IMR-90 (cell line): ENCODE results near the gene TENM3. TPM values are rescaled to one million over a fixed set of nuclear protein-coding genes. Genes with fewer than 3 reads are reported as not detected.
A peak's percentile ranks its signal among the peaks of the same experiment; 100 is the strongest.

ENCODE experiments used
- ATAC-seq: fragments of 200-7000 bp; cut with Tn5 transposase; 2 replicates; pipeline ENCODE4 v1.9.1; 2020; ENCODE audit warnings: low read depth, mild to moderate bottlenecking, moderate library complexity
- BruUV-seq: library from RNA; stranded (reverse); fragments of 400-500 nt; replicated peaks from 2 replicates; lab custom pipeline; 2021; lab: Mats Ljungman, UMichigan
- CTCF ChIA-PET: fragments of 300-600 bp; formaldehyde crosslinking; extraction: SDS; loops from one replicate; lab custom pipeline; 2021; ENCODE audit warnings: antibody characterized with exemption; lab: Yijun Ruan, JAX
- POLR2A ChIA-PET: fragments of 300-600 bp; sonication (Branson Sonifier 250); formaldehyde crosslinking; loops from one replicate; lab custom pipeline; 2022; ENCODE audit warnings: antibody characterized with exemption; ENCODE audit not compliant: unreplicated experiment; lab: Charles Lee
- DNase-seq: peaks from one replicate; pipeline ENCODE4 v3.0.0; 2013
- H2AFZ ChIP-seq: replicated peaks from 2 replicates; pipeline ENCODE3; 2013; ENCODE audit warnings: low read length, mild to moderate bottlenecking; ENCODE audit not compliant: poor library complexity
- H2AK5ac ChIP-seq: 2 replicates; pipeline ENCODE4 v1.6.1; 2013; ENCODE audit warnings: low read depth, low read length, inconsistent platforms
- H2AK9ac ChIP-seq: replicated peaks from 2 replicates; pipeline ENCODE3; 2013; ENCODE audit warnings: mild to moderate bottlenecking, low read depth, low read length, moderate library complexity; ENCODE audit not compliant: poor library complexity
- H2BK120ac ChIP-seq: 2 replicates; pipeline ENCODE4 v1.6.1; 2013; ENCODE audit warnings: low read depth, low read length, inconsistent platforms
- H2BK15ac ChIP-seq: 3 replicates; pipeline ENCODE4 v1.6.1; 2013; ENCODE audit warnings: low read depth, low read length, inconsistent platforms
- H2BK20ac ChIP-seq: 2 replicates; pipeline ENCODE4 v1.6.1; 2013; ENCODE audit warnings: low read depth, mild to moderate bottlenecking, inconsistent platforms, low read length, moderate library complexity
- H2BK5ac ChIP-seq: 2 replicates; pipeline ENCODE4 v1.6.1; 2013; ENCODE audit warnings: mild to moderate bottlenecking, low read depth, low read length, inconsistent platforms; ENCODE audit not compliant: poor library complexity, severe bottlenecking
- H3K14ac ChIP-seq: replicated peaks from 2 replicates; pipeline ENCODE4 v1.6.1; 2013; ENCODE audit warnings: low read depth, low read length, inconsistent platforms
- H3K18ac ChIP-seq: 2 replicates; pipeline ENCODE4 v1.6.1; 2013; ENCODE audit warnings: low read depth, low read length, control low read depth
- H3K23ac ChIP-seq: 2 replicates; pipeline ENCODE4 v1.6.1; 2013; ENCODE audit warnings: low read depth, low read length, inconsistent platforms
- H3K27ac ChIP-seq: 2 replicates; pipeline ENCODE4 v1.5.1; 2013; ENCODE audit warnings: mild to moderate bottlenecking, control low read depth, low read length; ENCODE audit not compliant: insufficient read depth
- H3K27me3 ChIP-seq: 2 replicates; pipeline ENCODE4 v1.6.1; 2013; ENCODE audit warnings: low read length; ENCODE audit not compliant: control insufficient read depth, insufficient read depth
- H3K36me3 ChIP-seq: 2 replicates; pipeline ENCODE4 v1.6.1; 2013; ENCODE audit warnings: low read length, mixed read lengths; ENCODE audit not compliant: control insufficient read depth, insufficient read depth
- H3K4ac ChIP-seq: 2 replicates; pipeline ENCODE4 v1.6.1; 2013; ENCODE audit warnings: low read depth, low read length, inconsistent platforms
- H3K4me1 ChIP-seq: 2 replicates; pipeline ENCODE4 v1.6.1; 2013; ENCODE audit warnings: low read length, mixed read lengths; ENCODE audit not compliant: control insufficient read depth, insufficient read depth
- H3K4me2 ChIP-seq: 2 replicates; pipeline ENCODE4 v1.6.1; 2013; ENCODE audit warnings: low read depth, mild to moderate bottlenecking, control low read depth, low read length, moderate library complexity
- H3K4me3 ChIP-seq: 2 replicates; pipeline ENCODE4 v1.5.1; 2013; ENCODE audit warnings: low read depth, mild to moderate bottlenecking, control low read depth, low read length, moderate library complexity; ENCODE audit not compliant: insufficient read depth
- H3K56ac ChIP-seq: 2 replicates; pipeline ENCODE4 v1.6.1; 2013; ENCODE audit warnings: low read length, inconsistent platforms; ENCODE audit not compliant: insufficient read depth; ENCODE audit errors: extremely low read depth
- H3K79me1 ChIP-seq, 2 experiments: 2 replicates each; pipeline ENCODE4 v1.6.1; 2013; ENCODE audit warnings: low read length in 2 of 2, inconsistent platforms in 1 of 2, low read depth in 1 of 2
- H3K9ac ChIP-seq: 2 replicates; pipeline ENCODE4 v1.6.1; 2013; ENCODE audit warnings: low read depth, low read length, control low read depth
- H3K9me1 ChIP-seq: 2 replicates; pipeline ENCODE4 v1.6.1; 2013; ENCODE audit warnings: low read length, inconsistent platforms; ENCODE audit not compliant: insufficient read depth
- H3K9me3 ChIP-seq: 2 replicates; pipeline ENCODE4 v1.6.1; 2013; ENCODE audit warnings: low read length; ENCODE audit not compliant: control insufficient read depth, insufficient read depth
- H4K20me1 ChIP-seq: 2 replicates; pipeline ENCODE4 v1.6.1; 2013; ENCODE audit warnings: low read length, inconsistent platforms; ENCODE audit not compliant: insufficient read depth
- H4K5ac ChIP-seq: 2 replicates; pipeline ENCODE4 v1.6.1; 2013; ENCODE audit warnings: mild to moderate bottlenecking, low read depth, low read length, control low read depth
- H4K8ac ChIP-seq, 2 experiments: 2 replicates each; pipeline ENCODE4 v1.6.1; 2013; ENCODE audit warnings: low read depth in 2 of 2, low read length in 2 of 2, control low read depth in 1 of 2, inconsistent platforms in 1 of 2
- H4K91ac ChIP-seq: 2 replicates; pipeline ENCODE4 v1.6.1; 2013; ENCODE audit warnings: low read depth, low read length, inconsistent platforms; ENCODE audit not compliant: insufficient read depth
- BHLHE40 ChIP-seq: fragments of 150-350 bp; IDR thresholded peaks from 2 replicates; pipeline ENCODE4 v1.6.1; 2016; ENCODE audit warnings: mild to moderate bottlenecking, low read depth, low read length
- CEBPB ChIP-seq: IDR thresholded peaks from 2 replicates; pipeline ENCODE4 v1.6.1; 2012; ENCODE audit warnings: low read depth, low read length, improper control_type of control experiment
- CHD1 ChIP-seq: IDR thresholded peaks from 2 replicates; pipeline ENCODE4 v1.6.1; 2012; ENCODE audit warnings: low read depth, low read length, improper control_type of control experiment
- FOS ChIP-seq: fragments of 150-350 bp; IDR thresholded peaks from 2 replicates; pipeline ENCODE4 v1.6.1; 2016; ENCODE audit warnings: low read depth, low read length
- MAFK ChIP-seq: IDR thresholded peaks from 2 replicates; pipeline ENCODE4 v1.6.1; 2012; ENCODE audit warnings: low read depth, low read length, improper control_type of control experiment
- MAZ ChIP-seq: IDR thresholded peaks from 2 replicates; pipeline ENCODE4 v1.6.1; 2012; ENCODE audit warnings: low read depth, mild to moderate bottlenecking, low read length, improper control_type of control experiment, moderate library complexity, borderline replicate concordance
- MXI1 ChIP-seq: IDR thresholded peaks from 2 replicates; pipeline ENCODE4 v1.6.1; 2012; ENCODE audit warnings: low read depth, mild to moderate bottlenecking, low read length, moderate library complexity, borderline replicate concordance
- POLR2A ChIP-seq: IDR thresholded peaks from 2 replicates; pipeline ENCODE4 v1.6.1; 2012; ENCODE audit warnings: mild to moderate bottlenecking, low read depth, low read length
- RAD21 ChIP-seq: IDR thresholded peaks from 2 replicates; pipeline ENCODE4 v1.6.1; 2012; ENCODE audit warnings: low read length, improper control_type of control experiment
- RFX5 ChIP-seq: IDR thresholded peaks from 2 replicates; pipeline ENCODE4 v1.8.0; 2012; ENCODE audit warnings: low read depth, mild to moderate bottlenecking, low read length, moderate library complexity
- SMC3 ChIP-seq: fragments of 150-350 bp; IDR thresholded peaks from 2 replicates; pipeline ENCODE4 v1.6.1; 2016; ENCODE audit warnings: low read depth, mild to moderate bottlenecking, antibody characterized with exemption, low read length, moderate library complexity
- WGBS, 2 experiments: methylation state at CpG; one replicate each; pipeline versions ENCODE4 v1.1.5 to v1.1.7; 2013; ENCODE audit warnings: missing lambda C conversion rate in 2 of 2; ENCODE audit not compliant: insufficient read length in 1 of 2; ENCODE audit errors: extremely low coverage in 2 of 2; 5-methylcytosine and 5-hydroxymethylcytosine counted together
- dilution Hi-C: fragments of 300-500 bp; cut with HindIII; formaldehyde crosslinking; loops from one replicate; pipeline ENCODE4 v1.14.3; 2018; ENCODE audit warnings: low sequenced_read_pairs; ENCODE audit not compliant: unreplicated experiment
- in situ Hi-C: fragments of 300-500 bp; cut with MboI; formaldehyde crosslinking; loops from 3 replicates; pipeline ENCODE4 v1.14.3; 2019; ENCODE audit warnings: low sequenced_read_pairs, inconsistent platforms, mixed read lengths
- intact Hi-C: fragments of 100-400 bp; cut with micrococcal nuclease; formaldehyde crosslinking; loops from 2 replicates; pipeline ENCODE4 v1.10.0; 2022
- polyA plus RNA-seq, 3 experiments: library from polyadenylated mRNA; depleted of rRNA; stranded (reverse); fragments of >200 nt; gene quantifications; 2 replicates each; pipeline ENCODE4 v1.2.3, GENCODE V29; 2012; ENCODE audit warnings: low replicate concordance in 1 of 3
- total RNA-seq: library from RNA; depleted of rRNA; stranded (reverse); fragments of >200 nt; gene quantifications from 2 replicates; pipeline ENCODE4 v1.2.3, GENCODE V29; 2012
- TF ChIP-seq, protein P1 (sequence below): fragments of 150-350 bp; IDR thresholded peaks from 2 replicates; pipeline ENCODE4 v1.6.1; 2017; ENCODE audit warnings: mild to moderate bottlenecking, antibody characterized with exemption, low read length, low read depth
- TF ChIP-seq, protein P2 (sequence below): conservative IDR thresholded peaks from 2 replicates; pipeline ENCODE4 v1.5.1; 2012; ENCODE audit warnings: mild to moderate bottlenecking, low read depth, low read length, improper control_type of control experiment
- TF ChIP-seq, protein P3 (sequence below): fragments of 150-350 bp; IDR thresholded peaks from 2 replicates; pipeline ENCODE4 v1.6.1; 2016; ENCODE audit warnings: low read depth, mild to moderate bottlenecking, low read length, moderate library complexity, borderline replicate concordance

The TENM3 gene
- total and polyA plus RNA-seq, 2 of the 4 experiments (the other 2 are of a cell fraction) = 29.9 to 173 TPM

DNA sequence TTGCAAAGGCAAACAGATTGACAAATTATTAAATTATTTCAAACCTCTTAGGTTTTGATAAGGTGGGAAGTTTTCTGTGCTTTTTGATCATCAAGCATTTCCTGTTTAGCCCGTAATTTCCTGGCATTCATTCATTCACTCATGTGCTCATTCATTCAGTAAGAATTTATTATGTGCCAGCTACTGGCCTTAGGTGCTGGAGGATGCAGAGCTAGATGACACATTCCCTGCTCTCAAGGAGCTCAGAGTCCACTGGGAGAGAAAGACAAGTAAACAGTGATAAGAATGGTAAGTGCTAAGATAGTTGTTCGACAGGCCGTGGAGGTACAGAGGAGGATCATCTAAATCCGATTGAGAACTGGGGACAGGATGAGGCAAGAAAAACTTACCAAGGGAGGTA, 520.9 kb downstream of the TENM3 start:
- no peak overlapping the region for H4K5ac ChIP-seq

More for the DNA sequence above, 520.9 kb downstream of the TENM3 start:
- Histone ChIP-seq H3K27ac (no peak overlapping the region), H4K91ac (no peak overlapping the region), H3K27me3 (no peaks in the 10 kb centered on the region), H3K79me1 (no peaks in the 10 kb centered on the region; a peak in 1 of 4 replicates), H2BK5ac (no peak overlapping the region), H3K18ac (no peak overlapping the region), H3K9me3 (no peaks in the 10 kb centered on the region), H3K56ac (no peak overlapping the region; the same call in 1 of the 2 replicates), H3K4me1 (peaks cover 2% of the 10 kb centered on the region), H2AK9ac (no peak overlapping the region), H3K4ac (peak overlapping the region; percentile 30; the same call in 1 of the 2 replicates), H2BK20ac (no peak overlapping the region), H3K9ac (no peak overlapping the region), H2AK5ac (no peak overlapping the region), H2BK120ac (no peak overlapping the region), H4K20me1 (no peaks in the 10 kb centered on the region), H2AFZ (peak overlapping the region; percentile 18), H3K4me2 (peak overlapping the region; percentile 8; the same call in 1 of the 2 replicates), H3K36me3 (no peaks in the 10 kb centered on the region), H3K23ac (no peak overlapping the region), H3K9me1 (no peaks in the 10 kb centered on the region), H2BK15ac (no peak overlapping the region), H4K8ac (no peak overlapping the region), H3K14ac (peak overlapping the region; percentile 20; the same call in 1 of the 2 replicates), H3K4me3 (no peak overlapping the region)
- POLR2A ChIA-PET = no interaction called here
- CTCF ChIA-PET = no interaction called here
- TF ChIP-seq MAFK (no peak), SMC3 (no peak), MXI1 (no peak), CEBPB (no peak), BHLHE40 (no peak; the same call in 1 of the 2 replicates), FOS (no peak), MAZ (no peak), POLR2A (no peak), RFX5 (no peak), CHD1 (no peak), RAD21 (no peak)
- TF ChIP-seq, protein P1, sequence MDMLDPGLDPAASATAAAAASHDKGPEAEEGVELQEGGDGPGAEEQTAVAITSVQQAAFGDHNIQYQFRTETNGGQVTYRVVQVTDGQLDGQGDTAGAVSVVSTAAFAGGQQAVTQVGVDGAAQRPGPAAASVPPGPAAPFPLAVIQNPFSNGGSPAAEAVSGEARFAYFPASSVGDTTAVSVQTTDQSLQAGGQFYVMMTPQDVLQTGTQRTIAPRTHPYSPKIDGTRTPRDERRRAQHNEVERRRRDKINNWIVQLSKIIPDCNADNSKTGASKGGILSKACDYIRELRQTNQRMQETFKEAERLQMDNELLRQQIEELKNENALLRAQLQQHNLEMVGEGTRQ = no peak
- TF ChIP-seq, protein P2, sequence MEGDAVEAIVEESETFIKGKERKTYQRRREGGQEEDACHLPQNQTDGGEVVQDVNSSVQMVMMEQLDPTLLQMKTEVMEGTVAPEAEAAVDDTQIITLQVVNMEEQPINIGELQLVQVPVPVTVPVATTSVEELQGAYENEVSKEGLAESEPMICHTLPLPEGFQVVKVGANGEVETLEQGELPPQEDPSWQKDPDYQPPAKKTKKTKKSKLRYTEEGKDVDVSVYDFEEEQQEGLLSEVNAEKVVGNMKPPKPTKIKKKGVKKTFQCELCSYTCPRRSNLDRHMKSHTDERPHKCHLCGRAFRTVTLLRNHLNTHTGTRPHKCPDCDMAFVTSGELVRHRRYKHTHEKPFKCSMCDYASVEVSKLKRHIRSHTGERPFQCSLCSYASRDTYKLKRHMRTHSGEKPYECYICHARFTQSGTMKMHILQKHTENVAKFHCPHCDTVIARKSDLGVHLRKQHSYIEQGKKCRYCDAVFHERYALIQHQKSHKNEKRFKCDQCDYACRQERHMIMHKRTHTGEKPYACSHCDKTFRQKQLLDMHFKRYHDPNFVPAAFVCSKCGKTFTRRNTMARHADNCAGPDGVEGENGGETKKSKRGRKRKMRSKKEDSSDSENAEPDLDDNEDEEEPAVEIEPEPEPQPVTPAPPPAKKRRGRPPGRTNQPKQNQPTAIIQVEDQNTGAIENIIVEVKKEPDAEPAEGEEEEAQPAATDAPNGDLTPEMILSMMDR = no peak
- TF ChIP-seq, protein P3, sequence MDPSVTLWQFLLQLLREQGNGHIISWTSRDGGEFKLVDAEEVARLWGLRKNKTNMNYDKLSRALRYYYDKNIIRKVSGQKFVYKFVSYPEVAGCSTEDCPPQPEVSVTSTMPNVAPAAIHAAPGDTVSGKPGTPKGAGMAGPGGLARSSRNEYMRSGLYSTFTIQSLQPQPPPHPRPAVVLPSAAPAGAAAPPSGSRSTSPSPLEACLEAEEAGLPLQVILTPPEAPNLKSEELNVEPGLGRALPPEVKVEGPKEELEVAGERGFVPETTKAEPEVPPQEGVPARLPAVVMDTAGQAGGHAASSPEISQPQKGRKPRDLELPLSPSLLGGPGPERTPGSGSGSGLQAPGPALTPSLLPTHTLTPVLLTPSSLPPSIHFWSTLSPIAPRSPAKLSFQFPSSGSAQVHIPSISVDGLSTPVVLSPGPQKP = no peak
- dilution Hi-C loops = no loop called here
- intact Hi-C loops = no loop called here
- DNase-seq (peak; percentile 55), ATAC-seq (peak; percentile 79)
- BruUV-seq = no TSS peak
- WGBS, 2 experiments = 37% methylated on average over 3 of the region's 4 CpGs; no CpG with 5 or more reads in 1 of the 2 experiments
- in situ Hi-C loops = no loop called here
